Smooth muscle cell (in vitro differentiated cells): ENCODE data around the gene CDNF. TPM values are rescaled to one million over a fixed set of nuclear protein-coding genes. Genes with fewer than 3 reads are reported as not detected.
A peak's percentile ranks its signal among the peaks of the same experiment; 100 is the strongest.

Experiments used
- DNase-seq: peaks from one replicate; lab custom pipeline; 2025; ENCODE audit not compliant: unreplicated experiment; lab: John Stamatoyannopoulos, UW
- H2AFZ ChIP-seq: fragments of 200-600 bp; sonication (generic); 2 replicates; pipeline ENCODE4 v1.6.0; 2016; ENCODE audit warnings: antibody characterized with exemption, low read depth, mild to moderate bottlenecking
- H3F3A ChIP-seq: fragments of 200-600 bp; sonication (generic); 2 replicates; pipeline ENCODE4 v1.6.0; 2017; ENCODE audit warnings: antibody characterized with exemption, low read depth
- H3K27ac ChIP-seq: fragments of 200-600 bp; sonication (generic); 2 replicates; pipeline ENCODE4 v1.5.1; 2016; ENCODE audit warnings: low read depth, mild to moderate bottlenecking
- H3K27me3 ChIP-seq: fragments of 200-600 bp; sonication (generic); 2 replicates; pipeline ENCODE4 v1.6.1; 2016; ENCODE audit warnings: low read depth, mild to moderate bottlenecking
- H3K36me3 ChIP-seq: fragments of 200-600 bp; sonication (generic); 2 replicates; pipeline ENCODE4 v1.5.1; 2016; ENCODE audit warnings: low read depth
- H3K4me1 ChIP-seq: fragments of 200-600 bp; sonication (generic); 2 replicates; pipeline ENCODE4 v1.5.1; 2016; ENCODE audit warnings: low read depth
- H3K4me2 ChIP-seq: fragments of 200-600 bp; sonication (generic); 2 replicates; pipeline ENCODE4 v1.6.0; 2016; ENCODE audit warnings: mild to moderate bottlenecking
- H3K4me3 ChIP-seq: fragments of 200-600 bp; sonication (generic); 2 replicates; pipeline ENCODE4 v1.5.1; 2016; ENCODE audit warnings: mild to moderate bottlenecking
- H3K79me2 ChIP-seq: fragments of 200-600 bp; sonication (generic); 2 replicates; pipeline ENCODE4 v1.6.0; 2016; ENCODE audit warnings: low read depth, mild to moderate bottlenecking
- H3K9ac ChIP-seq: fragments of 200-600 bp; sonication (generic); 2 replicates; pipeline ENCODE4 v1.6.0; 2016; ENCODE audit warnings: low read depth
- H3K9me3 ChIP-seq: fragments of 200-600 bp; sonication (generic); replicated peaks from 2 replicates; pipeline ENCODE4 v1.5.1; 2016; ENCODE audit warnings: low read depth
- H4K20me1 ChIP-seq: fragments of 200-600 bp; sonication (generic); 2 replicates; pipeline ENCODE4 v1.6.0; 2016; ENCODE audit warnings: low read depth
- WGBS: methylation state at CpG from one replicate; pipeline ENCODE4 v1.1.7; 2016; ENCODE audit warnings: low lambda C conversion rate; 5-methylcytosine and 5-hydroxymethylcytosine counted together
- polyA plus RNA-seq: library from polyadenylated mRNA; unstranded; fragments of >200 nt; fragmentation: Nextera tagmentation; extraction: Ambion mirVana; gene quantifications from 2 replicates; pipeline ENCODE4 v1.2.1, GENCODE V29; 2016
- total RNA-seq: library from RNA; depleted of rRNA; stranded (reverse); fragments of >200 nt; gene quantifications from 2 replicates; pipeline ENCODE4 v1.2.3, GENCODE V29; 2014
- TF ChIP-seq, protein P1 (sequence below): fragments of 200-600 bp; sonication (generic); IDR thresholded peaks from 2 replicates; pipeline ENCODE4 v1.5.1; 2017; ENCODE audit warnings: borderline replicate concordance, mild to moderate bottlenecking, antibody characterized with exemption; ENCODE audit not compliant: insufficient read depth, poor library complexity, severe bottlenecking

CDNF gene
- total and polyA plus RNA-seq, 2 experiments from 2014 or later: 0.63 to 4.1 TPM

DNA sequence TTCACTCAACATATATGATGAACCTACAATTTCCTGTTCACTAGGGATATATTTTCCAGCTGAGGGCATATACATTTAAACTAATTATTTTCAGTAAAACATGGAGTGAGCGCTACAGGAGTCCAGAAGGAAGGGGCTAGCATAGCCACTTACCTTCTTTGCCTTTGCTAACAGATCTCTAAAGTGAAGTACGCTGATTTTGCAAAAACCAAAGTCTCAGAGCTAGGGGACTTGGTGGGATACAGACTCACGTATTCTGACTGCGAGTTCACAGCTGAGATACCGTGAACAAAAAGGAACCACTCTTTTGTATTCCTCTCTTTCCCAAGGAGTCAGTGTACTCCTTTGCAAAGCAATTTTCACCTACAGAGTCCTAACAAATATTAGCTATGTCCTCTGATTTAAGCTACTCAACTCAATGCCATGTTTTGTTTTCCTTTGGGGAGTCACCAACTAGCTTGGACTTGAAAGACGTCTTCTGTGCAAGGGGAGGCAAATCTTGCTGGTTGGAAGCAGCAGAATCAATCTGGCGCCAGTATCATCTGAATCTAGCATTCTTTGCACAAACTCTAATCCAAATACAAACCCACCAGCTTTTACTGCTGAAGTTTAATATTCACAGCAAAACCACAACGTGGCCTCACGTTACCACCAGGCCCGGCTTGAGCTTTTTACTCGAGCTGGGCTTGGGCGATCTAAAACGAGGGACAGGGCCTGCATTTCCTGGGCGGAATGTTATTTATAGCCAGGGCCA is 657 bp downstream of the CDNF start:
- Histone ChIP-seq H3K27ac (peak overlapping the region; percentile 89), H3K9ac (peak overlapping the region; percentile 90), H3K79me2 (peaks cover 32% of the 10 kb centered on the region), H3K36me3 (peaks cover 5% of the 10 kb centered on the region), H3K9me3 (no peaks in the 10 kb centered on the region), H3K4me2 (peak overlapping the region; percentile 87), H3K4me3 (peak overlapping the region; percentile 92), H3K27me3 (no peaks in the 10 kb centered on the region), H3K4me1 (peaks cover 13% of the 10 kb centered on the region), H2AFZ (peak overlapping the region; percentile 94), H4K20me1 (no peaks in the 10 kb centered on the region), H3F3A (peaks cover 8% of the 10 kb centered on the region)
- no peak for DNase-seq
- WGBS: 28% methylated on average over 14 of the region's 14 CpGs
- TF ChIP-seq, protein P1, sequence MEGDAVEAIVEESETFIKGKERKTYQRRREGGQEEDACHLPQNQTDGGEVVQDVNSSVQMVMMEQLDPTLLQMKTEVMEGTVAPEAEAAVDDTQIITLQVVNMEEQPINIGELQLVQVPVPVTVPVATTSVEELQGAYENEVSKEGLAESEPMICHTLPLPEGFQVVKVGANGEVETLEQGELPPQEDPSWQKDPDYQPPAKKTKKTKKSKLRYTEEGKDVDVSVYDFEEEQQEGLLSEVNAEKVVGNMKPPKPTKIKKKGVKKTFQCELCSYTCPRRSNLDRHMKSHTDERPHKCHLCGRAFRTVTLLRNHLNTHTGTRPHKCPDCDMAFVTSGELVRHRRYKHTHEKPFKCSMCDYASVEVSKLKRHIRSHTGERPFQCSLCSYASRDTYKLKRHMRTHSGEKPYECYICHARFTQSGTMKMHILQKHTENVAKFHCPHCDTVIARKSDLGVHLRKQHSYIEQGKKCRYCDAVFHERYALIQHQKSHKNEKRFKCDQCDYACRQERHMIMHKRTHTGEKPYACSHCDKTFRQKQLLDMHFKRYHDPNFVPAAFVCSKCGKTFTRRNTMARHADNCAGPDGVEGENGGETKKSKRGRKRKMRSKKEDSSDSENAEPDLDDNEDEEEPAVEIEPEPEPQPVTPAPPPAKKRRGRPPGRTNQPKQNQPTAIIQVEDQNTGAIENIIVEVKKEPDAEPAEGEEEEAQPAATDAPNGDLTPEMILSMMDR: no peak

GRCh38 chr10:14836208-14836607 is 1.6 kb downstream of the CDNF start:
- peaks cover 8% of the 10 kb centered on the region for H3F3A ChIP-seq
- H2AFZ ChIP-seq: no peak overlapping the region
- DNase-seq: no peak
- TF ChIP-seq, protein P1: no peak
- peaks cover 13% of the 10 kb centered on the region for H3K4me1 ChIP-seq
- no peaks in the 10 kb centered on the region for H3K9me3 ChIP-seq
- no peak overlapping the region for H3K27ac ChIP-seq
- H3K4me2 ChIP-seq: no peak overlapping the region
- WGBS: 98% methylated on average over 2 of the region's 2 CpGs
- H3K9ac ChIP-seq: no peak overlapping the region
- peaks cover 5% of the 10 kb centered on the region for H3K36me3 ChIP-seq
- no peaks in the 10 kb centered on the region for H4K20me1 ChIP-seq
- H3K4me3 ChIP-seq: no peak overlapping the region
- H3K27me3 ChIP-seq: no peaks in the 10 kb centered on the region
- H3K79me2 ChIP-seq: peaks cover 30% of the 10 kb centered on the region

DNA sequence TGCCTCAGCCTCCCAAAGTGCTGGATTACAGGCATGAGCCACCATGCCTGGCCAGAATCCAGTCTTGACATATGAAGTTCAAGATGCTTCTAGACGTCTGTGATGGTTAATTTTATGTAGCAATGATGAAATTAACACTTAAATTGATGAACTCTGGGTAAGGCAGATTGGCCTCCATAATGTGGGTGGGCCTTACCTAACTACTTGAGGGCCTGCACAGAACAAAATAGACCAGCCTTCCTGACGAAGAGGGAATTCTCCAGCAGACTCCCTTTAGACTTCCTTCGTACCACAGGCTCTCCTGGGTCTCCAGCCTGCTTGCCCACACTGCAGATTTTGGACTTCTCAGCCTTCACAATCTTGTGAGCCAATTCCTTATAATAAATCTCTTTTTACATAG is 4.7 kb downstream of the CDNF start:
- Histone ChIP-seq H2AFZ (no peak overlapping the region), H3K27me3 (no peaks in the 10 kb centered on the region), H3K4me2 (no peak overlapping the region), H3K79me2 (no peaks in the 10 kb centered on the region), H3K4me1 (peaks cover 7% of the 10 kb centered on the region), H3K4me3 (no peak overlapping the region), H4K20me1 (no peaks in the 10 kb centered on the region), H3K36me3 (no peaks in the 10 kb centered on the region), H3K27ac (no peak overlapping the region), H3F3A (peaks cover 8% of the 10 kb centered on the region), H3K9me3 (no peaks in the 10 kb centered on the region), H3K9ac (no peak overlapping the region)
- TF ChIP-seq, protein P1: no peak
- WGBS: 89% methylated on average over 3 of the region's 3 CpGs
- no peak for DNase-seq
